H1 (cell line): ENCODE measurements around the gene DHRS13. TPM values are rescaled to one million over a fixed set of nuclear protein-coding genes. Genes with fewer than 3 reads are reported as not detected.

ENCODE experiments used
- ATF3 ChIP-seq: IDR thresholded peaks from 2 replicates; pipeline ENCODE4 v1.6.1; 2011; ENCODE audit warnings: low read depth, mild to moderate bottlenecking, low read length; ENCODE audit not compliant: insufficient read depth
- KDM1A ChIP-seq: fragments of 200-600, 300-600 bp; sonication (generic); IDR thresholded peaks from 2 replicates; pipeline ENCODE4 v1.7.1; 2016; ENCODE audit warnings: mild to moderate bottlenecking, low read length, borderline replicate concordance
- TBP ChIP-seq: IDR thresholded peaks from 2 replicates; pipeline ENCODE4 v1.6.1; 2011; ENCODE audit warnings: low read depth, low read length, improper control_type of control experiment
- USF2 ChIP-seq: IDR thresholded peaks from 2 replicates; pipeline ENCODE4 v1.6.1; 2011; ENCODE audit warnings: low read length, improper control_type of control experiment
- polyA plus RNA-seq, 7 experiments: library from polyadenylated mRNA; depleted of rRNA in 3 of 7; stranded (reverse) in 5 of 7; unstranded in 2 of 7; fragments of >200 nt in 5 of 7; fragments of 200-250 nt in 2 of 7; gene quantifications; 1 replicate in 5 of 7; 2 replicates in 1 of 7; 4 replicates in 1 of 7; pipeline versions ENCODE4 v1.2.1 to v1.2.3, GENCODE V29; 2011 to 2013; ENCODE audit warnings: missing spikeins in 2 of 7, mixed read lengths in 2 of 7
- total RNA-seq: library from RNA; stranded (reverse); fragmentation: NEBNext Ultra II Directional; extraction: Animal tissue kit (Norgen Biotek cat#: 25700); gene quantifications from 2 replicates; pipeline ENCODE4 v1.2.1, GENCODE V29; 2021

DHRS13 gene
- total and polyA plus RNA-seq, 2 of the 8 experiments (the other 6 are each of a cell fraction or from before 2014, with no cell fraction given): 23.7 to 30.0 TPM

DNA sequence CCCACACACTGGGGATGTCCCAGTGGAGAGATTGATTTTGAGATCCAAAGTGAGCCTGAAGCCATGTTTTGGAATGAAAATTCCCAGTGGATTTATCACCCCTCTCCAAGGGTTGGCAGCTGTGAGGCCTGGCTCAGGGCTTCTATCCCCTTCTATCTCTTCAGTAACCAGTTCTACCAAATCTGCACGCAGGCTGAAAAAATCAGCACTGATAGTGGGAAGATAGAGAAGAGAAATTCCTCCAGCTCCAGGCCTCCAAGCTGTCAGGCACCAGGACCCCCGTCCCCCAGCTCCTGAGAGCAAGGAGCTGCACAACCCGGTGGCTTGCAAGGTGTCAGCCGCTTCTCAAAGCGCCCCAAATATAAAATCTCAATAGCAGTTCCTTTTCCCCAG, 6.4 kb downstream of the DHRS13 start (continued):
- TF ChIP-seq USF2: no peak
- TF ChIP-seq TBP: no peak
- no peak for TF ChIP-seq KDM1A
- TF ChIP-seq ATF3: no peak
